ENCODE results near the gene KCNAB3. TPM values are rescaled to one million over a fixed set of nuclear protein-coding genes. Genes with fewer than 3 reads are reported as not detected.

The KCNAB3 gene
- total and polyA plus RNA-seq, 2 donors from 2014 or later: 0.71 to 3.9 TPM

DNA sequence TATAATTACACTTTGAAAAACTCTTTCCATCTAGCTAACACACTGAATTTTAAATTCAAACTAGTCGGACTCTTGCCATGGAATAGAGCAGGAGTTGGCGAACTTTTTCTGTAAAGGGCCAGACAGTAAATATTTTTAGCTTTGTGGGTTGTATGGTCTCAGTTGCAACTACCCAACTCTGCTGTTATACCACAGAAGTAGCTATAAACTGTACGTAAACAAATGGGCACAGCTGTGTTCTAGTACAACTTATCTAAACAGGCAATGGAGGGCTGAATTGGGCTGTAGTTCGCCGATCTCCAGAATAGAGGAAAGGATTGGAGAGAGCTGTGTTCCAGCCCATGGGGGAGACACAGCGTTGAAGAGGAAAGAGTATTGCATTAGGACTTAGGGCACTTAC, 11.1 kb upstream of the KCNAB3 start:
- Histone ChIP-seq H3K4me3 (ENCODE audit: low read length in 3 of 3) (no peak overlapping the region), H3K36me3 (ENCODE audit: control insufficient read depth in 2 of 3, insufficient read depth in 3 of 3, low read length in 3 of 3) (peaks cover 11 to 45% (median 34%) of the 10 kb centered on the region in 3 donors), H3K27me3 (ENCODE audit: control insufficient read depth, insufficient read depth, low read length) (no peaks in the 10 kb centered on the region), H3K9me3 (ENCODE audit: control insufficient read depth in 2 of 3, insufficient read depth in 1 of 3, low read length in 3 of 3) (no peaks in the 10 kb centered on the region), H3K27ac (ENCODE audit: low read depth in 2 of 2, low read length in 2 of 2) (no peak overlapping the region), H3K9ac (ENCODE audit: low read length in 3 of 3) (no peak overlapping the region), H3K4me1 (ENCODE audit: control insufficient read depth in 2 of 3, insufficient read depth in 2 of 3, low read depth in 1 of 3, low read length in 3 of 3) (no peaks in the 10 kb centered on the region)
- DNase-seq: no peak
- intact Hi-C loops (cut with DNase I): no loop called here
- TF ChIP-seq CTCF (IDR thresholded peaks at IDR 0.05; ENCODE audit: borderline replicate concordance, extremely low read depth, insufficient read depth): no peak
- no peak for FAIRE-seq

DNA sequence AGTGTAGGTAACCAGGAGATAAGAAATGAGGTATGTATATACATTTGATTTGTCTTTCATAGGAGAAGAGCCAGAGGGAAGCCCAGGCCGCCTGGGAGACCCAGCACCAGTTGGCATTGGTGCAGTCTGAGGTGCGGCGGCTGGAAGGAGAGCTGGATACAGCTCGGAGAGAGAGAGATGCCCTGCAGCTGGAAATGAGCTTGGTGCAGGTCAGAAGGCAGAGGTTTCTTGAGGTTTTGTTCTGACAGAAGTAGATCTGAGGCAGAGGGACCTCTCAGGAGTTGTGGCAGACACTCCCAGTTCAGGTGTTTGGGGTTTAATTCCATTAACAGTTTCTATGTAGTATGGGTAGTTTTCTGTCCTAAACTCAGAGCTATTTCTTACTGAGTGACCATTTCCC, 10.4 kb upstream of the KCNAB3 start:
- Histone ChIP-seq H3K9me3 (ENCODE audit: control insufficient read depth in 2 of 3, insufficient read depth in 1 of 3, low read length in 3 of 3) (no peaks in the 10 kb centered on the region), H3K27me3 (ENCODE audit: control insufficient read depth, insufficient read depth, low read length) (no peaks in the 10 kb centered on the region), H3K9ac (ENCODE audit: low read length in 3 of 3) (no peak overlapping the region), H3K36me3 (ENCODE audit: control insufficient read depth in 2 of 3, insufficient read depth in 3 of 3, low read length in 3 of 3) (peaks cover 13 to 44% (median 34%) of the 10 kb centered on the region in 3 donors), H3K4me1 (ENCODE audit: control insufficient read depth in 2 of 3, insufficient read depth in 2 of 3, low read depth in 1 of 3, low read length in 3 of 3) (no peaks in the 10 kb centered on the region), H3K27ac (ENCODE audit: low read depth in 2 of 2, low read length in 2 of 2) (no peak overlapping the region), H3K4me3 (ENCODE audit: low read length in 3 of 3) (no peak overlapping the region)
- FAIRE-seq: no peak
- TF ChIP-seq CTCF (IDR thresholded peaks at IDR 0.05; ENCODE audit: borderline replicate concordance, extremely low read depth, insufficient read depth): no peak
- intact Hi-C loops (cut with DNase I): no loop called here
- peak in 1 of 5 donors; percentile 15 for DNase-seq

- intact Hi-C loops (cut with DNase I): no loop called here
Observed at GRCh38 chr17:7935859-7936258, 6.2 kb upstream of the KCNAB3 start.

More at GRCh38 chr17:7935859-7936258, 6.2 kb upstream of the KCNAB3 start:
- no peak for TF ChIP-seq CTCF (IDR thresholded peaks at IDR 0.05; ENCODE audit: borderline replicate concordance, extremely low read depth, insufficient read depth)
- Histone ChIP-seq H3K27ac (ENCODE audit: low read depth in 2 of 2, low read length in 2 of 2) (no peak overlapping the region), H3K4me3 (ENCODE audit: low read length in 3 of 3) (no peak overlapping the region), H3K36me3 (ENCODE audit: control insufficient read depth in 2 of 3, insufficient read depth in 3 of 3, low read length in 3 of 3) (peaks cover 8 to 23% (median 16%) of the 10 kb centered on the region in 3 donors), H3K4me1 (ENCODE audit: control insufficient read depth in 2 of 3, insufficient read depth in 2 of 3, low read depth in 1 of 3, low read length in 3 of 3) (peaks cover 0 to 18% (median 7%) of the 10 kb centered on the region in 3 donors), H3K9ac (ENCODE audit: low read length in 3 of 3) (no peak overlapping the region), H3K27me3 (ENCODE audit: control insufficient read depth, insufficient read depth, low read length) (no peaks in the 10 kb centered on the region), H3K9me3 (ENCODE audit: control insufficient read depth in 2 of 3, insufficient read depth in 1 of 3, low read length in 3 of 3) (no peaks in the 10 kb centered on the region)
- FAIRE-seq (no peak), DNase-seq (no peak)
